ENCODE data around the gene CANT1. TPM values are rescaled to one million over a fixed set of nuclear protein-coding genes. Genes with fewer than 3 reads are reported as not detected.

The CANT1 gene
- total RNA-seq, 1 donor from 2014 or later = 66.3 TPM

DNA sequence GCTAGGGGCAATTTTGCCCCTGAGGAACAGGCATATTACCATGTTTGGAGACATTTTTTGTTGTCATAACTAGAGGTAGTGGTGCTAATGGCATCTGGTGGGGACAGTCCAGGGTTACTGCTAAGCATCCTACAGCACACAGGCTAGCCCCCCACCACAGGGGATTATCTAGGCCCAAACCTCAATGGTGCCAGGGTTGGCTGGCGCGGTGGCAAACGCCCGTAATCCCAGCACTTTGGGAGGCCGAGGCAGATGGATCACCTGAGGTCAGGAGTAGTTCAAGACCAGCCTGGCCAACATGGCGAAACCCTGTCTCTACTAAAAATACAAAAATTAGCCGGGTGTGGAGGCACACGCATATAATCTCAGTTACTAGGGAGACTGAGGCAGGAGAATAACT, 29.6 kb upstream of the CANT1 start:
- Mint-ChIP-seq H3K27me3 (peaks cover 6% of the 10 kb centered on the region), H3K4me3 (ENCODE audit: low read depth) (no peak overlapping the region), H3K36me3 (ENCODE audit: insufficient read depth) (no peaks in the 10 kb centered on the region), H3K27ac (no peak overlapping the region), H3K4me1 (ENCODE audit: low read depth) (no peaks in the 10 kb centered on the region), H3K9me3 (ENCODE audit: low read depth) (no peaks in the 10 kb centered on the region)
- no peak for DNase-seq (ENCODE audit: low spot score, unreplicated experiment)
- TF ChIP-seq, protein P1, sequence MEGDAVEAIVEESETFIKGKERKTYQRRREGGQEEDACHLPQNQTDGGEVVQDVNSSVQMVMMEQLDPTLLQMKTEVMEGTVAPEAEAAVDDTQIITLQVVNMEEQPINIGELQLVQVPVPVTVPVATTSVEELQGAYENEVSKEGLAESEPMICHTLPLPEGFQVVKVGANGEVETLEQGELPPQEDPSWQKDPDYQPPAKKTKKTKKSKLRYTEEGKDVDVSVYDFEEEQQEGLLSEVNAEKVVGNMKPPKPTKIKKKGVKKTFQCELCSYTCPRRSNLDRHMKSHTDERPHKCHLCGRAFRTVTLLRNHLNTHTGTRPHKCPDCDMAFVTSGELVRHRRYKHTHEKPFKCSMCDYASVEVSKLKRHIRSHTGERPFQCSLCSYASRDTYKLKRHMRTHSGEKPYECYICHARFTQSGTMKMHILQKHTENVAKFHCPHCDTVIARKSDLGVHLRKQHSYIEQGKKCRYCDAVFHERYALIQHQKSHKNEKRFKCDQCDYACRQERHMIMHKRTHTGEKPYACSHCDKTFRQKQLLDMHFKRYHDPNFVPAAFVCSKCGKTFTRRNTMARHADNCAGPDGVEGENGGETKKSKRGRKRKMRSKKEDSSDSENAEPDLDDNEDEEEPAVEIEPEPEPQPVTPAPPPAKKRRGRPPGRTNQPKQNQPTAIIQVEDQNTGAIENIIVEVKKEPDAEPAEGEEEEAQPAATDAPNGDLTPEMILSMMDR (IDR thresholded peaks at IDR 0.05; ENCODE audit: unreplicated experiment) = no peak

DNA sequence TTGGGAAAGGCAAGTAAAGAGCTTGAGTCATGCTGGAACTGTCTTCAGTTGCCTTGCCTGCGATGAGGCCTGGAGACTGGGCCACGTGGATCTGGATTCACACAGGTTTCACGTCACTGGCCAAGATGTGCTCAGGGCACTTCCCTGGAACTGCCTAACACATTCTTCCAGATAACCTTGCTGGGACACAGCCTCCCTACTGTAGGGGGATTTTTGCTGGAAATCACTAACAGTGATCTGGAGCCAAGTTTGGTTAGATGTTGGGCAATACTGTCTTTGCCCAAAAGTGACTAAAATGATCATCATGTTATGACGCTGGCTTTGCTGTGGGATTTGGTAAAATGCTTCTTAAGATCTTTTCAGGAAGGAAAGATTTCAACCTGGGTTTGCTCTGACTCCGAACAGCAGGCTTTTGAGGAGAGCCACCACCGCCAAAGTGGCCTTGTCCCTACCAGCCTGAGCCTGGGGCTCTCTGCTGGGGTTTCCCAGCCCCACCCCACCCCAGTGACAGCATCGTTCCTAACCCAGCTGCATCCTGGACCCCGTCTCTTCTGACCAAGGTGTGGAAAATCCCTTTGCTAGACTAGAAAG, 29.1 kb upstream of the CANT1 start:
- TF ChIP-seq, protein P1 (IDR thresholded peaks at IDR 0.05; ENCODE audit: unreplicated experiment) = no peak
- Mint-ChIP-seq H3K4me1 (ENCODE audit: low read depth) (no peaks in the 10 kb centered on the region), H3K4me3 (ENCODE audit: low read depth) (no peak overlapping the region), H3K9me3 (ENCODE audit: low read depth) (no peaks in the 10 kb centered on the region), H3K36me3 (ENCODE audit: insufficient read depth) (no peaks in the 10 kb centered on the region), H3K27ac (no peak overlapping the region), H3K27me3 (peaks cover 6% of the 10 kb centered on the region)
- DNase-seq (ENCODE audit: low spot score, unreplicated experiment) = no peak

DNA sequence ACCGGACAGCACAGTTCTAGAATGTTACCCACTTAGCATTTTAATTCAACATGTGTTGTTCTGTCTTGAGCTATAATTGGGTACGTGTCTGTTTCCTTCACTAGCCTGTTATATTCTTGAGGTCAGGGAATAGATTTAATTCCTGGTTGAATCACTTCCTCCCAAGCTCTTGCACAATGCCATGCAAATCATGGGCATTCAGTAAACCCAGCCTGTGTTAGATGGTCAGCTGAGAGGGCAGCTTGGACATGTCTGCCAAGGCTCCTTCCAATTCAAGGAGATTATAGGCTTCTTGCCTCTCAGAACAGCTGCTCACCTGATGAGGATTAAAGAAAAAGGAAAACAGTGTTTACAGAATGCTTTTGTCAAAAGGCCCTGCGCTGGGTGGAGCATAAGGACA, 27.0 kb upstream of the CANT1 start:
- H3K27me3 Mint-ChIP-seq = peaks cover 8% of the 10 kb centered on the region

DNA sequence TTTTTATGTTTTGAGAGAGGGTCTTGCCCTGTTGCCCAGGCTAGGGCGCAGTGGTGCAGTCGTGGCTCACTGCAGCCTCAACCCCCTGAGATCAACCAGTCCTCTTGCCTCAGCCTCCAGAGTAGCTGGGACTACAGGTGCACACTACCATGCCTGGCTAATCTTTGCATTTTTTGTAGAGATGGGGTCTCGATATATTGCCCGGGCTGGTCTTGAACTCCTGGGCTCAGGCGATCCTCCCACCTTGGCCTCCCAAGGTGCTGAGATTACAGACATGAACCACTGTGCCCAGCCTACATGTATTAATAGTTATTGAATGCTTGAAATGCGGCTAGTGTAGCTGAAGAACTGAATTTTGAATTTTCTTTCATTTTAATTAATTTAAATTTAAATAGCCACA, 26.6 kb upstream of the CANT1 start:
- Mint-ChIP-seq H3K9me3 (ENCODE audit: low read depth) (no peaks in the 10 kb centered on the region), H3K27ac (no peak overlapping the region)

More for the DNA sequence above, 27.0 kb upstream of the CANT1 start:
- Mint-ChIP-seq H3K4me1 (ENCODE audit: low read depth) (no peaks in the 10 kb centered on the region), H3K9me3 (ENCODE audit: low read depth) (no peaks in the 10 kb centered on the region), H3K27ac (no peak overlapping the region), H3K36me3 (ENCODE audit: insufficient read depth) (no peaks in the 10 kb centered on the region), H3K4me3 (ENCODE audit: low read depth) (no peak overlapping the region)
- TF ChIP-seq, protein P1 (IDR thresholded peaks at IDR 0.05; ENCODE audit: unreplicated experiment) = no peak
- no peak for DNase-seq (ENCODE audit: low spot score, unreplicated experiment)

DNA sequence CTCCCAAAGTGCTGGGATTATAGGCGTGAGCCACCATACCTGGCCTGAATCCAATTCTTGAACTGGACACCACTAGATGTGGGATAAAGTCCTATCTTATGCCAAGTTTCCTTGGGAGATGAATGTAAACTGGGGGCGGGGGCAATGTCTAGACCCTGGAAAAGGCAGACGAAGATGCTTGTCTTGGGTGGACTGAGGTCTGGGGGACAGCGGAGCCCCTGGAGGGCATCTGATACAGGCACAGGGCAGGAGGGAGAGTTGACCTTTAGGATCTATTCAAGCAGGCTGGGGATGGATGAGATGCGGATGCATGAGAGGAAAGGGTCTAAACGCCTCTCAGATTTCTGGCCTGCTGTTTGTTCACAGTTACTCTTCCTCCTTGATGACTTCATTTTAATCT, 26.1 kb upstream of the CANT1 start:
- TF ChIP-seq, protein P1 (IDR thresholded peaks at IDR 0.05; ENCODE audit: unreplicated experiment) = no peak
- Mint-ChIP-seq H3K27ac (no peak overlapping the region), H3K27me3 (peaks cover 12% of the 10 kb centered on the region), H3K4me3 (ENCODE audit: low read depth) (no peak overlapping the region), H3K4me1 (ENCODE audit: low read depth) (no peaks in the 10 kb centered on the region), H3K9me3 (ENCODE audit: low read depth) (no peaks in the 10 kb centered on the region), H3K36me3 (ENCODE audit: insufficient read depth) (no peaks in the 10 kb centered on the region)
- no peak for DNase-seq (ENCODE audit: low spot score, unreplicated experiment)

More for the DNA sequence above, 26.6 kb upstream of the CANT1 start:
- TF ChIP-seq, protein P1 (IDR thresholded peaks at IDR 0.05; ENCODE audit: unreplicated experiment) = no peak
- H3K27me3 Mint-ChIP-seq = peaks cover 11% of the 10 kb centered on the region
- no peaks in the 10 kb centered on the region for H3K36me3 Mint-ChIP-seq (ENCODE audit: insufficient read depth)
- no peak overlapping the region for H3K4me3 Mint-ChIP-seq (ENCODE audit: low read depth)
- no peak for DNase-seq (ENCODE audit: low spot score, unreplicated experiment)
- H3K4me1 Mint-ChIP-seq (ENCODE audit: low read depth) = no peaks in the 10 kb centered on the region

Measured in progenitor cell of endocrine pancreas (in vitro differentiated cells).